ENCODE results near the gene TBL1X.

The TBL1X gene

DNA sequence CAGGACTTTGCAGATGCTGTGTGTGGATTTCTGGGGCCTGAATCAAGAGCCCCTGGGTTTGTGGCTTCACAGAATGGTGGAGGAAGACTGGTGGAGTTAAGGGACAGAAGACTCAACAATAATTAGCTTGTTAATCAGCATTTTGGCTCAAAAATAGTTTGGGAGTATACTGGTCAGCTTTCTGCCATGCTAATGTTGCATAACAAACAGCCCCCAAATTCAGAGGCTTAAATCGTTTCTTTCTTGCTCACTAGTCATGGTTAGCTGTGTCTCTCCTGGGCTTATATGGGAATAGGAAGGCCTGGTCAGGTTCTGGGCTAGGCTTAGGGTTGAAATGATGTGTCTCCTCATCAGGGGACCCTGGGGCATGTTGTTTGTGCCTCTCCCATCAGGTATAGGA is 24.4 kb downstream of the TBL1X start:
- TF ChIP-seq, protein P1, sequence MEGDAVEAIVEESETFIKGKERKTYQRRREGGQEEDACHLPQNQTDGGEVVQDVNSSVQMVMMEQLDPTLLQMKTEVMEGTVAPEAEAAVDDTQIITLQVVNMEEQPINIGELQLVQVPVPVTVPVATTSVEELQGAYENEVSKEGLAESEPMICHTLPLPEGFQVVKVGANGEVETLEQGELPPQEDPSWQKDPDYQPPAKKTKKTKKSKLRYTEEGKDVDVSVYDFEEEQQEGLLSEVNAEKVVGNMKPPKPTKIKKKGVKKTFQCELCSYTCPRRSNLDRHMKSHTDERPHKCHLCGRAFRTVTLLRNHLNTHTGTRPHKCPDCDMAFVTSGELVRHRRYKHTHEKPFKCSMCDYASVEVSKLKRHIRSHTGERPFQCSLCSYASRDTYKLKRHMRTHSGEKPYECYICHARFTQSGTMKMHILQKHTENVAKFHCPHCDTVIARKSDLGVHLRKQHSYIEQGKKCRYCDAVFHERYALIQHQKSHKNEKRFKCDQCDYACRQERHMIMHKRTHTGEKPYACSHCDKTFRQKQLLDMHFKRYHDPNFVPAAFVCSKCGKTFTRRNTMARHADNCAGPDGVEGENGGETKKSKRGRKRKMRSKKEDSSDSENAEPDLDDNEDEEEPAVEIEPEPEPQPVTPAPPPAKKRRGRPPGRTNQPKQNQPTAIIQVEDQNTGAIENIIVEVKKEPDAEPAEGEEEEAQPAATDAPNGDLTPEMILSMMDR (conservative IDR thresholded peaks at IDR 0.05) = no peak
- H3K27ac ChIP-seq = no peak overlapping the region

DNA sequence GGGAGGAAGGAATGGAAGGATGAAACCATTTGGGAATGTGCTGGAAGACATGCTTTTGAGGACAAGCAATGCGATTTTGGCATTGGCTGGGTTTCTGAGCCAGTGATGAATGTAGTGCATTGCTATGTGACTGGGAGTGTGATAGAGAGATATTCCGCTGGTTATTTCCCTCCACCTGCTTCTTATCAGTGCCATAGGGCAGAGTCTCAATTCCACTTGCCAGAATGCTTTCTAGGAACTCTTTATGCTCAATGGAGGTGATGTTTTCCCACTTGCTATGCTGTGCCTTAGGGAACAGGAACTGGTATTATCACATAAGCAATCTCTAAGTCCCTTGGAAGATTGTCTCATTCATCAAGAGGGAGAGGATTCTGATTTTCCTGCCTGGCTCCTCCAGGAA is 28.0 kb downstream of the TBL1X start:
- TF ChIP-seq, protein P1 (conservative IDR thresholded peaks at IDR 0.05) = no peak
- no peak overlapping the region for H3K27ac ChIP-seq

DNA sequence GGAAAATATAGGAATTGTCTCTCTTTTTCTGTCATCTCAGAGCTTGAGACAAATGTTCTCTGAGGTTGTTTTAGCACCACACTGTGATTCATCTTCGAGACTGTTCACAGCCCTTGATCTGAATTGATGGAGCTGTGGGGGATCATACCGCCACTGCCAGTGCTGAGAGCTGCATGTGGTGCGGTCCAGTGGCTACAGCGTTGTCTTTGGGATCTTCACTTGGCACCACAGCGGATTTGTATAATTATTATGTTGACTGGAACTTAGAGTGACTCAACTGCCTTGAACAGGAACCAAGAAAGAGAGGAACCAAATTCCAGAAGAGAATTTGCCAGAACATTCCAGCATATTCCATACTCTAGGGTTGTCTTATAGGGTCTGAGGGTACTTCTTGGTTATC is 29.1 kb downstream of the TBL1X start:
- TF ChIP-seq, protein P1 (conservative IDR thresholded peaks at IDR 0.05) = no peak
- no peak overlapping the region for H3K27ac ChIP-seq

DNA sequence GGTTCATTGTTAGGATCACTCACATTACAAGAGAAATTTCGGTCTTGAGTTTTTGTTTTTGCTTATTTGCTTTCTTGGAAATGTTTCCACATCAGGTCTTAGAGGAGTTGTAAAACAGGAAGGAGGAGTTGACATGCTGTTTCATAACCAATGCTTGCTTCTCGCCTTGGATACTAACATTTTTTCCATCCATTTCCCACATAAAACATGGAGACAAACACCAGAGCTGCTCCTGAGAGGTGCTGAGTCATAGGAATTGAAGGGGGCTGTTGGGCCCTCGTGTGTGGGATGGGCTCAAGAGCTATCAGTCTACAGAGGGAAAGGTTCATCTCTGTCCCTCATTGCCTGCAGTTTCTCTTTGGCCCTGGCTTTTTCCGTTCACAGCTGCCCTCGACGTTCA is 29.9 kb downstream of the TBL1X start:
- TF ChIP-seq, protein P1 (conservative IDR thresholded peaks at IDR 0.05) = no peak
- no peak overlapping the region for H3K27ac ChIP-seq

DNA sequence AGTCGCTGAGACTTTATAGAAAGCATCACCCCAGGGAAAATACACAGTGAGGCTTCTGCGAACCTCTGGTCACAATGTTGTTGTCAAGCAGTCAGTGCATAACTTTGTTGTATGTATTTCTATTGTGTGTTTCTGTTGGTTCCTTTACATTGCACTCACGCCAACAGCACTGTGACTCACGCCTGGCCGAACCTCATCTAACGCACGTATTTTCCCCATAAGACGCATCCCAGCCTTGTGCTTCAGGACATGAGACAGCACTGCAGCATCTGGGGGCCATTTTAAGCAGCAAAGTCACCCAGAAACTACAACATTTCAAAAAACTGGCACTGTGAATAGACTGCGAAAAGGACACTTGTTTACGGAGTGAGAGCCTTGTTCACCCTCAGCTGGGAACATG is 30.6 kb downstream of the TBL1X start:
- TF ChIP-seq, protein P1 (conservative IDR thresholded peaks at IDR 0.05) = no peak
- H3K27ac ChIP-seq = no peak overlapping the region

DNA sequence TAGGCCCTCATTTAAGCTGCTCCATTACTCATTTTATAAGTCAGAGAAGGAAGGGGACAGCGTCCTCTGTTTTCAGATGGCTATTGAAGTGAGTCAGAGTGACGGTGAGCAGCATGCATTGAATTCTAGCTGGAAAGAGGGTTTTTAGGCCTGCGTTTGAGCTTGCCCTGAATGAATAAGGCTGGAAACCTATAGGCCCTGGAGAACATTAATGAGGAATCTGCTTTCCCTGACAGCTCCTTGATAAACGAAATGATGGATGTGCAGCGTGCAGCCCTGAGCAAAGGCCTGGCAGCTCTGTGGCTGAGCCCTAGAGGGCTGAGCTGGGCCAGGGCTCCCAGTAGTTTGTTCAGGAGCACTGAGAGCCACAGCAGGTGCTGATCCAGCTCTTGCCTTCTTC is 33.4 kb downstream of the TBL1X start:
- TF ChIP-seq, protein P1 (conservative IDR thresholded peaks at IDR 0.05) = no peak

DNA sequence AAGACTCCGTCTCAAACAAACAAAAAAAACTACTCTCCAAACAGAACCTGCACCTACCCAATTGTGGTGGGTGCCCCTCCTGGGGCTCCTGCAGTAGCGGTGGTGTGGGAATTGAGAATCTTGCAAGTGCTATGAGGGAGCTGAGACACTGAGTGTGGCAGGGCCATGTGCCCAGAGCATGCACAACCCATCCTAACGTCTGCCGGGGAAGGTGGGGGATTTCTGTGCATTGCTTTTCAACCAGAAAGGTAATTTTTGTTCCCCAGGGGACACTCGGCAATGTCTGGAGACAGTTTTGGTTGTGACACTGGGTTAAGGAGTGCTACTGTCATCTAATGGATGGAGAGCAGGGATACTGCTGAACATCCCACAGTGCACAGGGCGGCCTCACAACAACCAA is 35.7 kb downstream of the TBL1X start:
- TF ChIP-seq, protein P1 (conservative IDR thresholded peaks at IDR 0.05) = no peak
- H3K27ac ChIP-seq = no peak overlapping the region

More for the DNA sequence above, 33.4 kb downstream of the TBL1X start:
- no peak overlapping the region for H3K27ac ChIP-seq

DNA sequence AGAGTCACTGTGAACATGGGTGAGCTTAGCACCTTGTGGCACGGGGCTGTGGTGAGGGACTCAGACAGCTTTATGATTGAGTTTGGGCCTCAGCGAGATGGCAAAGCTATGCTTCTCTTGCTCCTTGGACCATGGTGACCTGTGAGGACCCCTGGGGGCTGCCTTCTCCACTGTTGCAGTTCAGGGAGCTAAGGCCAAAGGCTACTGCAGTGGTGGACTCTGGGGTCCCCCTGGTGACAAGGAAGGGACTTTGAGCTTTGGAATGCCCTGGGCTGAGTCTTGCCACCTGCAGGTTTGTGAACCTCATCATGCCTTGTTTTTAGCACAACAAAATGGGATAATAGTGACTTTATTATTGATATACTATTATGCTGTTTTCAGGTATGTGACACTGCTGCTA is 36.5 kb downstream of the TBL1X start:
- TF ChIP-seq, protein P1 (conservative IDR thresholded peaks at IDR 0.05) = no peak
- H3K27ac ChIP-seq = no peak overlapping the region

Measured in VCaP (cell line).